GM12878 (cell line): ENCODE data around the gene FMR1. TPM values are rescaled to one million over a fixed set of nuclear protein-coding genes. Genes with fewer than 3 reads are reported as not detected.

Experiments
- ATAC-seq: fragments of 200-7000 bp; cut with Tn5 transposase; 3 replicates; pipeline ENCODE4 v1.9.1; 2020; ENCODE audit warnings: mild to moderate bottlenecking, moderate library complexity
- BruUV-seq: library from RNA; stranded (reverse); fragments of 400-500 nt; replicated peaks from 2 replicates; lab custom pipeline; 2021; lab: Mats Ljungman, UMichigan
- CTCF ChIA-PET: fragments of 300-600 bp; sonication (Branson Sonifier 250); formaldehyde crosslinking; extraction: SDS; loops from one replicate; lab custom pipeline; 2021; ENCODE audit warnings: inconsistent platforms; lab: Yijun Ruan, JAX
- POLR2A ChIA-PET: fragments of 350-600 bp; formaldehyde crosslinking; extraction: SDS; loops from one replicate; lab custom pipeline; 2021; ENCODE audit warnings: inconsistent platforms; lab: Charles Lee
- RAD21 ChIA-PET: fragments of 300-600 bp; sonication (Branson Sonifier 250); formaldehyde crosslinking; loops from one replicate; lab custom pipeline; 2023; ENCODE audit warnings: antibody characterized with exemption; ENCODE audit not compliant: unreplicated experiment; lab: Charles Lee
- SMC1A ChIA-PET: fragments of 300-600 bp; sonication (Branson Sonifier 250); formaldehyde crosslinking; loops from one replicate; lab custom pipeline; 2023; ENCODE audit not compliant: unreplicated experiment, uncharacterized antibody; lab: Charles Lee
- DNase-seq: peaks from one replicate; pipeline ENCODE4 v3.0.0-alpha.2; 2011; ENCODE audit warnings: low read depth, low spot score
- FAIRE-seq: peaks from 3 replicates; lab custom pipeline; 2011; peaks lifted over from hg19 to GRCh38; lab: Jason Lieb, UNC
- H2AFZ ChIP-seq: 2 replicates; pipeline ENCODE4 v1.6.0; 2011; ENCODE audit warnings: low read depth, low read length, control low read depth; ENCODE audit not compliant: control insufficient read depth
- H3K27ac ChIP-seq: 2 replicates; pipeline ENCODE4 v1.5.1; 2011; ENCODE audit warnings: control low read depth; ENCODE audit not compliant: control insufficient read depth, insufficient read depth
- H3K27me3 ChIP-seq, 2 experiments: replicated peaks in 1 of 2; 2 replicates each; pipeline versions ENCODE4 v1.6.0 to v1.6.1; 2011; ENCODE audit warnings: low read length in 1 of 2; ENCODE audit not compliant: control insufficient read depth in 2 of 2, insufficient read depth in 2 of 2
- H3K36me3 ChIP-seq, 2 experiments: 2 replicates each; pipeline ENCODE4 v1.5.1; 2011; ENCODE audit warnings: low read length in 1 of 2; ENCODE audit not compliant: control insufficient read depth in 2 of 2, insufficient read depth in 2 of 2
- H3K4me1 ChIP-seq: 2 replicates; pipeline ENCODE4 v1.6.1; 2011; ENCODE audit warnings: mild to moderate bottlenecking, low read length, moderate library complexity, mixed read lengths; ENCODE audit not compliant: control insufficient read depth, insufficient read depth
- H3K4me2 ChIP-seq: 2 replicates; pipeline ENCODE4 v1.6.0; 2011; ENCODE audit warnings: control low read depth; ENCODE audit not compliant: control insufficient read depth, insufficient read depth
- H3K4me3 ChIP-seq: fragments of 200-600 bp; sonication (generic); 2 replicates; pipeline ENCODE4 v1.5.1; 2016
- H3K79me2 ChIP-seq: 2 replicates; pipeline ENCODE4 v1.6.0; 2011; ENCODE audit warnings: low read length; ENCODE audit not compliant: control insufficient read depth, insufficient read depth
- H3K9ac ChIP-seq: 2 replicates; pipeline ENCODE4 v1.8.0; 2011; ENCODE audit warnings: low read length, control low read depth, mixed read lengths; ENCODE audit not compliant: control insufficient read depth, insufficient read depth
- H3K9me3 ChIP-seq: replicated peaks from 3 replicates; pipeline ENCODE4 v1.5.1; 2011; ENCODE audit warnings: mild to moderate bottlenecking, low read length; ENCODE audit not compliant: control insufficient read depth, insufficient read depth
- H4K20me1 ChIP-seq: 2 replicates; pipeline ENCODE4 v1.6.0; 2011; ENCODE audit not compliant: control insufficient read depth, insufficient read depth
- CUX1 ChIP-seq: IDR thresholded peaks from 2 replicates; pipeline ENCODE4 v1.6.1; 2012; ENCODE audit warnings: improper control_type of control experiment, low read depth, low read length; ENCODE audit not compliant: insufficient replicate concordance
- MYC ChIP-seq: IDR thresholded peaks from 2 replicates; pipeline ENCODE4 v1.6.1; 2011; ENCODE audit warnings: mild to moderate bottlenecking, low read length, moderate library complexity, inconsistent platforms; ENCODE audit not compliant: insufficient read depth, insufficient replicate concordance, insufficient read length, severe bottlenecking
- NFXL1 ChIP-seq: fragments of 450-650 bp; IDR thresholded peaks from 2 replicates; pipeline ENCODE4 v1.6.1; 2017; ENCODE audit warnings: antibody characterized with exemption, mild to moderate bottlenecking, borderline replicate concordance
- NFYB ChIP-seq: IDR thresholded peaks from 2 replicates; pipeline ENCODE4 v1.6.1; 2011; ENCODE audit warnings: low read depth, mild to moderate bottlenecking, low read length, improper control_type of control experiment, moderate library complexity; ENCODE audit not compliant: insufficient read depth
- RAD21 ChIP-seq: IDR thresholded peaks from 2 replicates; pipeline ENCODE4 v1.6.1; 2011; ENCODE audit warnings: mild to moderate bottlenecking, low read depth, low read length, moderate library complexity; ENCODE audit not compliant: insufficient read depth
- RELB ChIP-seq: fragments of 450-650 bp; IDR thresholded peaks from 2 replicates; pipeline ENCODE4 v1.6.1; 2017; ENCODE audit warnings: low read depth, mild to moderate bottlenecking, moderate library complexity
- SP1 ChIP-seq: IDR thresholded peaks from one replicate; pipeline ENCODE4 v1.6.1; 2011; ENCODE audit warnings: low read depth, low read length
- ZNF592 ChIP-seq: fragments of 450-650 bp; IDR thresholded peaks from 2 replicates; pipeline ENCODE4 v1.6.1; 2017; ENCODE audit warnings: mild to moderate bottlenecking, moderate library complexity
- WGBS: methylation state at CpG from one replicate; pipeline ENCODE4 v1.1.6; 2016; ENCODE audit warnings: low lambda C conversion rate; ENCODE audit not compliant: insufficient replicate concordance, insufficient coverage; ENCODE audit errors: missing lambda C conversion rate; 5-methylcytosine and 5-hydroxymethylcytosine counted together
- in situ Hi-C: fragments of 300-500 bp; cut with MboI; formaldehyde crosslinking; loops from 9 replicates; pipeline ENCODE4 v1.14.3; 2018; ENCODE audit warnings: mixed read lengths
- intact Hi-C: fragments of 100-400 bp; cut with micrococcal nuclease; formaldehyde crosslinking; loops from one replicate; pipeline ENCODE4 v1.14.2; 2022; ENCODE audit not compliant: unreplicated experiment
- polyA plus RNA-seq, 11 experiments: library from polyadenylated mRNA; depleted of rRNA in 4 of 11; unstranded in 6 of 11; stranded (reverse) in 5 of 11; fragments of >200 nt; fragmentation: Nextera tagmentation in 4 of 11; fragmentation: Illumina TruSeq in 1 of 11; extraction: Ambion mirVana in 4 of 11; extraction: Trizol in 1 of 11; gene quantifications; 1 replicate in 1 of 11; 2 replicates in 10 of 11; pipeline versions ENCODE4 v1.2.1 to v1.2.3, GENCODE V29; 2011 to 2016; ENCODE audit warnings: inconsistent platforms in 2 of 11, missing spikeins in 2 of 11, low read depth in 1 of 11
- total RNA-seq, 4 experiments: library from RNA; depleted of rRNA in 3 of 4; stranded (reverse); fragments of >200 nt in 3 of 4; fragmentation: Illumina TruSeq in 1 of 4; extraction: Trizol in 1 of 4; gene quantifications; 2 replicates each; pipeline versions ENCODE4 v1.2.1 to v1.2.3, GENCODE V29; 2013 to 2021

FMR1 gene
- total and polyA plus RNA-seq, 10 of the 15 experiments (the other 5 are each of a cell fraction or from before 2014, with no cell fraction given), result 7.9 to 37.5 (median 19.3) TPM

DNA sequence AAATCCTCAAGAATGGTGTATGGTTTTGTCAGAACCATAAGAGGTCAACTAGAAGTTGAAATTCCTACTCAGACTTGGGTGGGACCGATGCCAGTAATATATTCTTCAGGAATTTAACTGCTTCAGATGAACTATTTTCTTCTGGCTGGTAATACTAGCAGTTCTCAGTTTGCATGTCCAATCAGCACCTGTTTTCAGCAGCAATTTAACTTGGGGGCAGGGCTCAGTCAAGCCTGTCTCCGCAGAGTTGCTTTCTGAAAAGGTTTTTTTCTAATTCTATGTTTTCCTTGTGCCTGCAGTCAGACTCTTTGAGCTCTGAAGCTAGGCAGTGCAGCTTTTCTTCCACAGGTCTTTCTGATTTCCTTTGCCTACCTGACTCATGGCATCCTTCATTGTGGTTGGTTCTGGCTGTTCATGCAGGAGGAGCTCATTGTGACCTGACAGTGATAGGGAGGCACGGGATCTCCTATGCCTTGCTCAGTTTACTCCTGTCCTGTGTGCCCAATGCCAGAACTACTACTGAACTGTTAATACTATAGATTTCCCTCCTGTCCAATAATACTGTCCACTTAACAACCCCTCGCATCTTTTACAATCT, 17.3 kb upstream of the FMR1 start:
- SMC1A ChIA-PET, result interaction anchor here (0.8 kb wide), 1 partner anchor 751 kb away, joined by 3 read pairs; no protein-coding TSS in a partner anchor
- WGBS, result 53% methylated on average over 4 of the region's 4 CpGs
- TF ChIP-seq SP1 (no peak), MYC (no peak), CUX1 (no peak), NFXL1 (no peak), ZNF592 (no peak), RELB (no peak), RAD21 (no peak), NFYB (no peak)

More for the DNA sequence above, 17.3 kb upstream of the FMR1 start:
- FAIRE-seq (no peak), DNase-seq (no peak), ATAC-seq (no peak)
- Histone ChIP-seq H3K27me3 (no peaks in the 10 kb centered on the region), H3K9ac (no peak overlapping the region), H3K4me3 (no peak overlapping the region), H3K27ac (no peak overlapping the region), H3K4me2 (no peak overlapping the region), H3K4me1 (no peaks in the 10 kb centered on the region), H3K9me3 (no peaks in the 10 kb centered on the region; the same call in 1 of the 3 replicates), H2AFZ (no peak overlapping the region), H3K36me3 (no peaks in the 10 kb centered on the region), H3K79me2 (no peaks in the 10 kb centered on the region), H4K20me1 (no peaks in the 10 kb centered on the region)
- in situ Hi-C loops, result no loop called here
- CTCF ChIA-PET, result no interaction called here
- POLR2A ChIA-PET, result no interaction called here
- intact Hi-C loops, result no loop called here
- RAD21 ChIA-PET, result no interaction called here
- BruUV-seq, result no TSS peak
